CD4-positive, alpha-beta T cell treated with Interleukin-6 for 4 hours (primary cell): ENCODE results near the gene CARD18.

ENCODE experiments used
- DNase-seq: peaks from one replicate; pipeline ENCODE4 v3.0.0-alpha.2; 2020; ENCODE audit warnings: mixed read lengths

CARD18 gene, protein sequence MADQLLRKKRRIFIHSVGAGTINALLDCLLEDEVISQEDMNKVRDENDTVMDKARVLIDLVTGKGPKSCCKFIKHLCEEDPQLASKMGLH

DNA sequence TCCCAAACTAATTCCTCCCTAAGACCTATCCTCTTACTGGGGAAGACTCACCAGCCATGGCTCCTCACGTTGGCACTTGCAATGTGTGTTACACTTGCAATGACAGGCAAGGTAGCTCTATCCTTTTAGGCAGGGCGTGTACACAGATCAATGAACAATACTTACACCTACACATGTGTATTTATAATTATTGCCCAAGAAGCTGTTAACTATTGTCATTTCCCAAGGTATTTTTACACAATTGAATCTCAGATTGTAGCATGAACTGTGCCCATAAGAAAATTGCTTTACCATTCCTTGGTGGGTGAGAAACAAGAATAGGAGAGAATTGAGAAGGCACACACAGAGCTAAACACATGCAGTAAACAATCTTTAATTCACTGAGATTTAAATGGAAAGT is at the start of gene CARD18:
Gene CARD18, minus strand, starts transcription at position 101 of the 400 bp plus-strand sequence. Its CDS starts 43 bp downstream, at position 58.
- no peak for DNase-seq

DNA sequence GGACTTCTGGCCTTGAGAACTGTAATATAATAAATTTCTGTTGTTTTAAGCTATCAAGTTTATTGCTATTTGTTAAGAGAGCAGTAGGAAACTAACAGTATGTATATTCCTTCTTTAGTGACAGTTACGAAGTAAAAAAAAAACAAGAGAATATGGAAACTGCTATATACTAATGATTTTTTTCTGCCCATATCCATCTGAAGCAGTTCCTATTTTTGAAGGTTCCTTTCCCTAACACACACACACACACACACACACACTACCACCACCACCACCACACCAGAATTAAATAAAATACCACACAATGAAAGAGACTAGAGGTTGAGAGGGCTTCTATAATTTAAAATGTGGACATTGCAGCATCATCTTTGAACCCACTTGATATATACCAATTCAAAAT is 44.4 kb upstream of the CARD18 start:
- DNase-seq = no peak

DNA sequence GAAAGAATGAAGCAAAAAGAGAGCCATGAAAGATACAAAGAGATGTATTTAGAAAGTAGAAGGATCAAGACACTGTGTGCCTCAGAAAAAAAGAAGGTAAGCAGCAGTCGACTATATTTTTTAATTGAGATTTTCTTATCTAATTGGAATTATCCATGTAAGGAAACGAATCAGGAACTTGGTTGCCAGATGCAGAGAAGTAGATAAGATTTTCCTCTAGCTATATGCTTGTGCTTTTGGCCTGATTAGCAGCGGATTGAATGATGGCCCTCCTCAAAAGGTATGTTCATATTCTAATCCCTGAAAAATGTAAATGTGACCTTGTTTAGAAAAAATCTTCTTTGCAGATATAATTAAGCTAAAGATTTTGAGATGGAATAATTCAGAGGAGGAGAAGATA is 43.9 kb upstream of the CARD18 start:
- no peak for DNase-seq

DNA sequence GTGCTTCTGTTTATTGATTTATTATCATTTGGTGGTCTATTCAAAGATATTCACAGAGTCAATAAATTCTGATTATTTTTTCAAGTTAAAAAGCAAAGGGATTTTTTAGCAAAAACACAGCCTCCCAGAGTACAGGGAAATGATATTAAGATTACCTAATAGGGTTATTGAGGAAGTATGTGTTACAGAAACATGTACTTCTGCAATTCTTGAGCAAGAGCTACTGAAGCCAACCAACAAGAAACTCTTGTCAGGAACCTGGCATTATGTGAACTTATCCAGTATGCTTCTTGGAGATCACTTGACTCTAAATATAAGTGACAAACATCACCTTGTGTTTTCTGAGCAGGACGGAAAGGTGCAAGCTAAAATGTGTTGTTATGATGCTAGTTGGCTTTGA is 42.0 kb upstream of the CARD18 start:
- DNase-seq = no peak

DNA sequence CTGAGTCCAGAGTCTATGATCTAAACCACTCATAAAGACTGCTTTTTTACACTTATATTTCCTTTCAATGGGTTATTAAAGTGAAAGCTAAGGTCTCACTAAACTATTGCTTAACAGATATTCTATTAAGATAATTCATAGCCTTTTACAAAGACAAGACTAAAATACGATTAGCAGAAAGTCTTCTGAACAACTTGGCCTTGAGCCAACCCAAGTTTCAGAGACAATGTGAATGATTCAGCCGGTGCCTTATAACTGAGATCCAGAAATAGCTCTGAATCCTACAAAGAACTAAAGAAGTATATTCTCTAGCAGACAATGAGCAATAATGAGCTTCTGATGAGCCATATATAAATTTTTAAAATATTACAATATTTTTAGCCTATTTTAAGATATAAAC is 41.5 kb upstream of the CARD18 start:
- DNase-seq = no peak

DNA sequence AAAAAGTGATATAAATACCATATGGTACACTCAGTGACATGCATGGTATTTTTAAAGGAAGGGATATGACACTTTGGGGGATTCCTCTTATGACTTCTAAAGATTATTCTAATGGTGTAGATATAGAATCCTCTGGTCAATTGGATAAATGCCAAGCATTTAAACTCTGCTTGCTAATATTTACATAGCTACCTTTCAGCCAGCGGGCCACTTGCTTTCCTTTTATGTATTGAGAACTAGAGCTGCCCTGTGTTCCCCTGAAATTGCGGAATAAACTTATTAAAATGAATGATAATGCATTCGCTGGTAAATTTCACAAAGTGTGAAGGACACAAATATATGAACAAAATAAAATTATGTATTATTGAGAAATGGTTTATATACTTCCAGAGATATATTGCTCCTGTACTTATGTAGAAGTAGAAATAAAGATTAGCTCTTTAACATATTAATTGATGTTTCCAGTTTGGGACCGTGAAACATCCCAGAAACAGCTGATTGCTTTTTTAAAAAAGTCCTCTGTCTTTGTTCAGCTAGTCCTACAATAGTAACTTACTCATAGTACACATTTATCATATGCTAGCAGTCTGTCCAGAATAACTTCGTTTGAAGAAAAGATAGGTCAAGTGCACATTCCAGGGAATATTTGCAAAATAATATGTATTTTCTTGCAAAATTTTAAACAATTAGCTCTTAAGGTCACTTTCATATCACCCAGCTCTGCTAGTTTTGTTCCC is 40.1 kb upstream of the CARD18 start:
- DNase-seq = no peak

DNA sequence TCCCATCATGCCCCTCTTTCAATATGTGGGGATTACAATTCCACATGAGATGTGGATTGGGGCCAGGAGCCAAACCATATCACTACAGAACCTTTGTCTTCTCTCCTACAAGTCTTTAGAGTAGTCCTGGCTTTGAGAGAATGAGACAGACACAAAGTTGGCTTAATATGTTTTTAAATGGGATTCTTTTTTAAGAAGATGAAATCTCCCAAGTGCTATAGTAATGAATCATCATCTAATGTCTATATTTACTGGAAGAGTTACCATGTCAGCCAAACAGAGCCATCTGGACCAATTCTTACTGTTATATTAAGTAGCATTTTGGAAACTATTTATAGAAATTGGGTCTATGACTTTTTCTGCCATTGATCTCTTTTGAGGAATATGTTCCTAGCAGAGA is 38.1 kb upstream of the CARD18 start:
- DNase-seq = no peak

DNA sequence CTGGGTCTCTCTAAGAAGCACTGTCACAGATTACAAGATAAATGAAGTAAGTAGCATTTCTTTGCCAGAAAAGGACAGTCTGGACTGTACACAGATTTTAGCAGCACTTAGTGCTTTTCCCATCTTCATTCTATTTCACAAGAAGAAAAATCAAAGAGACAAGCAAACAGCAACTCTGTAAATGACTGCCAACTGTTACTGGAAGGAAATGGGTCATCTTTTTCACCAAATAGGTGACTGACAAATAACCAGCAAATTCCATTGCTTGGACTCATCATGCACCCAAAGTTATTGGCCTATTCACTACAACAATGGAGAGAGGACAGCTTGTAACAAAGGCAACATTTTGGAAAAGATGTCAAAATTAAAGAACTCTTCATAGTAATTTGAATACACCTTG is 28.9 kb upstream of the CARD18 start:
- DNase-seq = no peak

DNA sequence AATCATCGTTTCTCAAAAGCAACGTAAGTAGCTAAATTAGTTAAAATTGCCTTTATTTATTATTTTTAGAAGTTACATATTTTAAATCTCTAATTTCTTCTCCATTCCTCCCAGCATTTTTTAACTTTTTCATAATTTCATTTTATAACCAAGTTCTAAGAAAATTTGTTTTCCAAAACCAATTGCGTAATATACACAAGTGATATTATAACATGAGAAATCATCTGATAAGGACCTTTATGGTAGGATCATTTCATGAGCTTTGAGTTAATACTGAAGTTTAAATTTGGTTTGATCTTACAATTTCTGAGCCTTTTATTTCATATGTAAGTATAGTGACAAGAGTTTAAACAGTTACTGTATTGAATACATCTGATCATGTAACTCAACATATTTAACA is 27.7 kb upstream of the CARD18 start:
- no peak for DNase-seq

DNA sequence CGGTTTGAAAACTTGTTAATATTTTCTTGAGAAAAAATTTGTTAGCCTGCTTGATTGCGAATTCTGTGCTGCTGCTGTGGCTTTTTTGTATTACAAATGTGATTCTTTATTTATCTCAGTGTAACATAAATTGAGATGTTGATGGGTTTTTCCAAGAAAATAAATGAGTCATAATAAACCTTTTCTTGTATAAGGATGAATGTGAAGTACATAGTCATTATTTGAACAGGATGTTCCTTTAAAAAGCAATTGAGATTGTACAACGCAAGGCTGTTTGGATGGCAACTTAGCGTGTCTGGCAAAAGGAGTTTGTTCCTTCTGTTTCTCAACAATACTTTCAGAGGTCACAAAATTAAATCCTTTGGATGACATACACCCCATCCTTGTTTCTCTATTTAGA is 24.6 kb upstream of the CARD18 start:
- DNase-seq = no peak

DNA sequence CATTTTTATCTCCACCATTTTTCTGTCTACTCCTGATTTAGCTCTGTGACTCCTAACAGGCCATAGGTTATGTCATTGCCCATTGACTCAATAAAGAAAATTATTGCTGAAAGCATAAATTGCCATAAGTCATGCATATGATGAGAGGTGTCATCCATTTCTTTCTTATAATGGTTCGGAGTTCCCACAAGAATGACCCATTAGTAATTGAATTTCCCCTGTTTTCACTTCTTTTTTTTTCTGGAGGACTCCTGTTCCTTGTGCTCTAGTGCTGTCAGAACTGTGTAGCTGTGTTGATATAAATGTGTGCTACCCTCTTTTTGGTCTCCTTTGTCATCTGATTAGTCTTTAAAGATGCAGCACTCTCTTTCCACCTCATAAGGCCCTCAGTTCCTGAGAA is 22.9 kb upstream of the CARD18 start:
- no peak for DNase-seq

DNA sequence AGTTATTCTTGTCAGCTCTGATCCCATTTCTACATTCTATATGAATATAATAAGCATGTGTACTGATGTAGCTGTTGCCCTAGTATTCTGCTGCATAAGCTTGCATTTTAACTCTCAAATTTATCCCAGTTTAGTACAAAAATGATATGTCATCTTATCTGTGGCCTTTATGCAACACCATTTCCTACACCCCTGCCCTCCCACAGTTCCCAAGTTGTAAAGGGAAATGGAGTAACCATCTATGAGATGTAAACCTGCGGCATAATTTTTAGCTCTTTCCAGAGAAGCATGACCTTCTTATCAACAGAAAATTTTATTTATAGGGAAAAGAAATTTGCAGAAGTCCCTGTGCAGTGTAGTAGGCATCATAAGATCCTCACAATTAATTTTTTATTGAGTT is 18.9 kb upstream of the CARD18 start:
- DNase-seq = no peak

DNA sequence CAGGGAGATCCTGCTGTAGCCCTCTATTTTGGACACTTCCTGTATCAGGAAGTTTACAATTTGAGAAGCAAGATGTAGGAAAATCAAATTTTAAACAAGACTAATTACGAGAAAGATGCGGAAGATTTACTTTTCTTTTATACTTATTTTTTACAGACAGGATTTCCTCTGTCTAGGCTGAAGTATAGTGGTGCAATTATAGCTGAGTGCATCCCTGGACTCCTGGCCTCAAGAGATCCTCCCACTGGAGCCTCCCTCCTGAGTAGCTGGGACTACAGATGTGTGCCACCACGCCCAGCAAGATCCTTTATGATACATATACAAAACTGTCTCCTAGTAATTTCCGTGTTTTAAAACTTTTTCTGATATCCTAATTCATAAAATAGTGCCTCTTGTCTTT is 17.2 kb upstream of the CARD18 start:
- DNase-seq = no peak

DNA sequence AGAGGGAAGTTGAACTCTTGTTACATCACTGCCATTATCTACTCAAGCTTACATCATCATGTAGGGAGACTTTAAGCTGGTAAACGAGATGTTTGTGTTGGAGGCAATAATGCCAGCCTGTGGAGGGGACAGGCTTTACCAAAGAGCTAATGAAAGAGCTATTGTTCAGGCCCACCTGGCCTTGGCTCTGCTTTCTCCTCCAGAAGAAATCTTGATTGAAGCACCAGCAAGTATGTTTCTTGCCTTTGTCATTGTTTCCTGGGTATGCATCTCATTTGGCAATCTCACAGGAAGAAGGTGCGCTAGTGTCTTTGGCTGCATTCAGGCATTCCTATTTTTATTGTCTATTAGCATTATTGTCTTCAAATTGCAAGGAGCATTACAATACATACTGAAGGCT is 16.7 kb upstream of the CARD18 start:
- DNase-seq = no peak

DNA sequence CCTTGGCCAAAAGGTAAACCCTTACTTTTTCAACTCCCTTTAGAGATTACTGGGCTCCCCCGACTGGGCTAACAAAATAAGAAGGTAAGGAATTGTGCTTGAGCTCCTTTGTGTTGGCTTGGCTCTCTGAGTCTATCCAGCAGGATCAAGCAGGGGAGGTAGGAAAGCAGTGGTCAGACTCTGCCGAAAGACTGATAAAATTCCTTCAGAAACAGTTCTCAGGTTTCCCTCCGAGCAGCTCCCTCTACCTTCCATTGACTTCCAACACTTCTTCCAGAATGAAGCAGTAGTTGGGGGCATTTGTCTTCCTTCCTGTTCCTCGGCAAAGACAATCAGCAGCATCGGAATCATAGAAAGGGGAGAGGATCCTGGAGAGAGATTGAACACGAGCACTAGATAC is 16.1 kb upstream of the CARD18 start:
- no peak for DNase-seq

DNA sequence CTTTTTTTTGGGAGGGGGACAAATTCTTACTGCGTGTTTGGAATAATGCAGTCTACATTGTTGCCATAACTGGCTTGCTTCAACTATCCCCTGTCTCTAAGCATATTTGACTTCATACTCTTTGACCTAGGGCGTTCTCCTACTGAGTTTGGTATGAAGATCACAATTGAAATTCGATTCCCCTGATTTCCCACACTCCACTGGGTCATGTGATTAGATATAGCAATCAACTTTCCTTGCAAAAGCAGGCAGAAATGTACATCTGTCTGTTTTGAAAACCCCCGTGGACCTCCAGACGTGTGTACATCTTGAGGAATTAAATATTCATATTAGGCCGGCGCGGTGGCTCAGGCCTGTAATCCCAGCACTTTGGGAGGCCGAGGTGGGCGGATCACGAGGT is 13.8 kb upstream of the CARD18 start:
- DNase-seq = no peak

DNA sequence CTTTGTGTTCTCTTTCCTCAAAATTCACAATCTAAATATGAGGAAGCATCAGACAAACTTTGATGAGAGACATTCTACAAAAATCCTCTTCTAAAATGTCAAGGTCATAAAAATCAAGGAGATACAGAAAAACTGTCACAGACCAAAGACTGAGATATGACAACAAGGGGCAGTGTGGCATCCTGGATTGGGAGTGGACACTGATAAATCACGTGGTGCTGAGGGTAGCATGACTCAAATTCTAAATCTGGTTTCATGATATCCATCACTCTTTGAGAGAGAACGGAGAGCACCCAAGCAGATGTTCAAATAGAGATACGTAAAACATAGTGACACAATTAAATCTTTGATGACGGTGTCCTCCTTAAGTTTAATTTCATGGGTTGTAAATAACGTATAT is 13.0 kb upstream of the CARD18 start:
- DNase-seq = no peak

DNA sequence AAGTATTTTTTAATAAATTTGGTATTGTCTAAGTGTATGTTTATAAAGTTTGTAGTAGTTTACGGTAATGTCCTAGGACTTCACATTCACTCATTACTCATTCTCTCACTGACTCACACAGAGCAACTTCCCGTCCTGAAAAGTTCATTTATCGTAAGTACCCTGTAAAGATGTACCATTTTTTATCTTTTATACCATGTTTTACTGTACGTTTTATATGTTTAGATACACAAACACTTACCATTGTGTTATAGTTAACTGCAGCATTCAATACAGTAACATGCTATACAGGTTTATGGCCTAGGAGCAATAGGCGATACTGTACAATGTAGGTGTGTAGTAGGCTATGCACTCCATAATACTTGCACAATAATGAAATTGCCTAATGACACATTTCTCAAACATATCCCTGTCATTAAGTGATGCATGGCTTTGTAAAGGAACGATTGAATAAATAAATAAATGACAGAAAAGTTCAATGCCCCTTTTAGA is 12.5 kb upstream of the CARD18 start:
- DNase-seq = no peak

DNA sequence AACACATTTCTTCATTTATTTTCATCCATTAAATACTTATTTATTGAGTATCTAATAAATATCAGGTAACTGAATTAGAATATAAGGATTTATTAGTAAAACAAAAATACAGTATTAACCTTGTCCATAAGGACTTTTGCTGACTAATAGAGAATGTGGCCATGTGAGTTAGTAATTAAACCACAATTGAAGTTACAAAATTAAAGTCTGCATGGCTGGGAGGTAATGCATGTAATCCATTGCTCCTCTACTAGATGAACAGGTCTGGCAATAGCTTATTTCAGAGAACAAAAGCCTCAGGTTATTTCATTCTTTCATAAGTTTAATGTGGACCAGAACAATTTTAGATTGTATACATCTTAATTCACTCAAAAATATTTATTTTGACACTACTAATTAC is 9.9 kb upstream of the CARD18 start:
- no peak for DNase-seq

DNA sequence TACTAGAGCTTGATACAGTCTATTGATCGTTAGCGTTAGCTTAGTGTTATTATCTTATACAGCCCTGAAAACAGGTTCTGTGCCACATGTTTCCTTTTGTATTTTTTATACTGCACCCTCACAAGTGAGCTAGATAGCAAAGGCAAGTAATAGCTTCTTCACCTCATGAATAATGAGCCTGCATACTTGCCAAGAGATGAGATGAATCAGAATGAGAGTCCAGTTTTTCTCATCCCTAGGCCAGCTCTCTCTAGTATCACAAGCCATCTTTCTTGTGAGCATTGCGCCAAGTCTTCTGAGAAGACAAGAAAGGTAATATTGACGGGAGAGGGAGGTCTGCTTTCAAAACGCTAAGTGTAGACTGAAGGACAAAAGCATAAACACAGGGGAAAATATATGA is 8.7 kb upstream of the CARD18 start:
- DNase-seq = no peak

DNA sequence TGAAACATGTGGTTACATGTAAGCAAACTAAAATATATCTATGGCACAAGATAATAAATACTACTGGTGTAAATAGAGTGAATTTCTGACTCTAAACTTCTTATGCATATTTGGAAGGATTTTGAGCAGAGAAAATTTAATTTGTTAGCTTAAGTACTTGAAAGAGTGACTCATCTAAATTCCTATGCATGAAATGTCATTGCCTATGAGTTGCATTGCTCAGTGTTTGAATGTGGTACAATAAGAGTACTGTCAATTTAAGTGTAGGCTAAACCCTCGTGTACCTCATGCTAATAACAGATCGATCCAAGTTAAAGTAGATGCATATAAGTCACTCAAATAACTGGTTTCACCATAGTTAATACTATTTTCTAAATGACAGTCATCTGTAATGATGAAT is 5.3 kb upstream of the CARD18 start:
- DNase-seq = no peak

DNA sequence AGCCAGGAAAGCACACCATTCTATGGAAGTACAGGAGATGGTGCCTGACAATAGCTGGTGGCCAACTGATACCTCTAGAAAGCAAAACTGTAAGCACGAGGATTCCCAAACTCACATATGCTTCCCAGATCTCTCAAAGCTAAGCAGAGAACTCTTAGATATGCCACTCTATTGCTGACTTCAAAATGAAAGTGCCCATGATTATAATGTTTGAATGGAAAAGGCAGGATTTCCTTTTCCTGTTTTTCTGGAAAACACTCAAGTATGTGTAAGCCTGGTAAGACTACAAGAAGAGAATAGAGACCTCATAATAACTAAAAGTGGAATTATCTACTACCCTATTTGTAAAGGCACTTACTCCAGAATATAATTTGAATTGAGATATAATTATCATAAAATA is 2.6 kb upstream of the CARD18 start:
- DNase-seq = no peak

DNA sequence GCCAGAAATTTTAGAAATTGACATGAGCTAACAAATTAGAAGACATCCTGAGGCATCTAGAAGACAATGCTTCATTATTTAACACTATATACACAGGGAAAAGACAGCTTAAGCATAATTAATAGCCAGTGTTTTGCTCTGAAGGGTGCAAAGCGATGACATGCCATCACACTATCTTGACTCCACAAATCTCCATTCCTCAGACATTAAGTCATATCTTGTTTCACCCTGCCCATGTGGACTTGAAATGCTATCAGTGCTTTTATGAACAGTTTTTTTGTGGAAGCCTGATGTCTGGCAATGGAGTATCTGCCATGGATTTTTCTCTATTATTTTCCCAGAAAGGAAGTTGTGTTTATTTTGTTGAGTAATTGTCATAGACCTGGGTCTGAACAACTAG is 2.3 kb downstream of the CARD18 start:
- no peak for DNase-seq

DNA sequence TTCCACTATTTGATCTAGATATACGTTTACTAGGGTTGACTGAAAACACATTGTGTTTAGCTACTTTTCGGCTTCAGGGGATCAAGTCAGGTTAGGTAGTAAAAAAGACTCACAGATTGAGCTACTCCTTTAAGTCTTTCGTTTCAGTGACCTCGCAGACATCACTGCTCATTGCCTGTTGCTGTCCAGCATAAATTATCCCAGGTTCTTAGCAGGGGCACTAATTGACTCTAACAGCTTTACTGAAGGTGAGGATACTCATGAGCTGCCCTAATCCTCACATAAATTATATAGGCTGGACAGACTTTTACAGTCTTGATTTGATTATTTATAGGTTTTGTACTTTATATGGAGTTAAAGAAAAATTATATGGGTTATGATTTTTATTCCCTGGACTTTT is 3.7 kb downstream of the CARD18 start:
- no peak for DNase-seq
